Dedifferentiated amniotic fluid mesenchymal stem cell (primary cell): ENCODE data around the gene FAM50B.
A peak's percentile ranks its signal among the peaks of the same experiment; 100 is the strongest.
"Not testable (repeated sequence)": the region's sequence is repeated elsewhere in the genome, so short reads cannot be mapped to it uniquely, and the experiment has no call there.

Experiments
- DNase-seq: peaks from one replicate; pipeline ENCODE4 v3.0.0-alpha.2; 2016; ENCODE audit errors: extremely low spot score

Gene FAM50B

GRCh38 chr6:3849681-3850450 is 693 bp downstream of the FAM50B start:
- no peak for DNase-seq

DNA sequence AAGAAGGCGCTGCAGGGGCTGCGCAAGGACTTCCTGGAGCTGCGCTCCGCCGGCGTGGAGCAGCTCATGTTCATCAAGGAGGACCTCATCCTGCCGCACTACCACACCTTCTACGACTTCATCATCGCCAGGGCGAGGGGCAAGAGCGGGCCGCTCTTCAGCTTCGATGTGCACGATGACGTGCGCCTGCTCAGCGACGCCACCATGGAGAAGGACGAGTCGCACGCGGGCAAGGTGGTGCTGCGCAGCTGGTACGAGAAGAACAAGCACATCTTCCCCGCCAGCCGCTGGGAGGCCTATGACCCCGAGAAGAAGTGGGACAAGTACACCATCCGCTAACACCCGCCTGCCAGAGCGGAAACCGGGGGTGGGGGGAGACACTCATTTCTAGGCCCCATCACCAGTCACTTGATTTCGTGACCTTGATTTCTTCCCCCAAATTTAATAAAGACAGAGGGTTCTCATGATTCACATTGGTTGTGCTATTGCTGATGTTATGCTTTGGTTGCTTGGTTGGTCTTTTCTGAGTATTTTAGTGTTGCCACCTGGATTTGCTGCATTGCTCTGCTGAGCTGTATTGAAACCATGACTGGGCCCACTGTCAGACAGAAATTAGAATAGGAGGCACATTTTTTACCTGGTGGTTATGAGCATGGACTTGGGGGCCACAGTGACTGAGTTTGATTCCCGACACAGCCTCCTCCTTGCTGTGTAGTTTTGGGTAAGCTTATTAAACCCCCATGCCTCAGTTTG is 1.5 kb downstream of the FAM50B start:
- DNase-seq, result no peak

DNA sequence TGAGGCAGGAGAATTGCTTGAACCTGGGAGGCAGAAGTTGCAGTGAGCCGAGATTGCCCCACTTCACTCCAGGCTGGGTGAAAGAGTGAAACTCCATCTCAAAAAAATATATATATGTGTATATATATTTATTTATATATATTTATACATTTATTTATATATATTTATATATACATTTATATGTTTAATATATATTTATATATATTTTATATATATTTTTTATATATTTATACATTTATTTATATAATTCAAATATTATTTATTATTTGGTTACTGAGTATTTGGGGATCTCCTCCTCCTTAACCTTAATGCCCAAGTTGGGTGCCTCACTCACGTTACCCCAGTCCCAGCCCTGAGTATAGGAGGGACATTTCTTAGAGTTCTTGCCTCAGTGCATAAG is 2.7 kb downstream of the FAM50B start:
- DNase-seq, result no peak

- DNase-seq, result no peak
Observed at GRCh38 chr6:3852391-3852790, 3.2 kb downstream of the FAM50B start.

- no peak for DNase-seq
Observed at GRCh38 chr6:3855866-3856265, 6.7 kb downstream of the FAM50B start.

GRCh38 chr6:3856576-3856975 is 7.4 kb downstream of the FAM50B start:
- DNase-seq, result no peak

DNA sequence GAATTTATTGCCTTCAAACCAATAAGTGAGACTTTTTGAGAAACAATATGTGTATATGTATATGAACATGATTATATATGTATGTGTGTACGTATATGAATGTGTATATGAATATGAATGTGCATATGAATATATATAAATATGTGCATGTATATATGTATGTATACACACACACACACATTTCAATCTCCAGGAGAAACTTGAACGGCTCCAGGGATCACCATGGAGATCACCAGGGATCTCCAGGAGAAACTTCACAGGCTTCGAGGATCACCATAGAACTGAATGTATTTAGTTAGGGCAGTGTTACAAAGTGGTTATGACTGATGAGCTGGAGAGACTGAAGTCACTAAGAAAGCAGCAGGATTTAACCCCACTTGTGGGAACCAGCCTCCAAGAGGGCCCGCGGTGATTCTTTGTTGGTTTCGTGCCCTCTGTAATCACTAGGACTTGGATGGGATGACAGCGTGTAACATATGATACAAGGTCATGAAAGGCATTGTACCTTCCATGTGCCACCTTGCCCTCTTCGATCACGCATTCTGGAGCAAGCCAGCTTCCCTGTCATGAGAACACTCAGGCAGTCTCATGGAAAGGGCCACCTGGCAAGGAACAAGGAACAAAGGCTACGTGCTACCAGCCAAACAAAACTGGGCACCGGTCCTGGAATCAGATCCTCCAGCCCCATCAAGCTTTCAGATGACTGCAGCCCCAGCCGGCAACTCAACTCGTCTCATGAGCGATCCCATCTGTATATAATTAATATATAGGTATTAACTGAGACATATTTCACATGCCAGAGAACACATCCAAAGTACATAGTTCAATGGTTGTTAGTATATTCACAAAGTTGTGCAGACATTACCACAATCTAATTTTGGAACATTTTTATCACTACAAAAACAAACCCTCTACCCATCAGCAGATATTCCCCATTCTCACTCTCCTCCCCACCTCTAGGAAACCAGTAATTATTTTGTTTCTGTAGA is 8.6 kb downstream of the FAM50B start:
- no peak for DNase-seq

GRCh38 chr6:3859878-3860552 is 10.8 kb downstream of the FAM50B start:
- DNase-seq, result no peak

DNA sequence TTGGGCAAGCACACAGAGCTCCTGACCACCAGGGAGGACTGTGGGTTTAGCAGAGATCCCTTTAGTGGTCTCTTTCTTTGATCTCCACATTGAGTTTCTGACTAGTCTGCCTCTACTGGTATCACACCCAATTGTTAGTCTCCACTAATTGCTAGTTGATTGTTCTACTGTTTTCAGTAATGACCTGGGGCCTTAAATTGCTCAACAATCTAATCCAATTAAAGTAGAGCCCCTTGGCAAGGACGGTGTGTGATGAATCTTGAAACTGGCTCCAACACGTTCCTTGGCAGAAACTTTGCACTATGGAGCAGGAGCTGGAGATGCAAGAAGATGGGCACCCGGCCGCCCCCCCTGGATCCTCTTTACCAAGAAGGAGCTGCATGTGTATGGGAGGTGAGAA is 12.3 kb downstream of the FAM50B start:
- no peak for DNase-seq

- DNase-seq, result no peak
Observed at GRCh38 chr6:3862038-3862437, 12.9 kb downstream of the FAM50B start.

DNA sequence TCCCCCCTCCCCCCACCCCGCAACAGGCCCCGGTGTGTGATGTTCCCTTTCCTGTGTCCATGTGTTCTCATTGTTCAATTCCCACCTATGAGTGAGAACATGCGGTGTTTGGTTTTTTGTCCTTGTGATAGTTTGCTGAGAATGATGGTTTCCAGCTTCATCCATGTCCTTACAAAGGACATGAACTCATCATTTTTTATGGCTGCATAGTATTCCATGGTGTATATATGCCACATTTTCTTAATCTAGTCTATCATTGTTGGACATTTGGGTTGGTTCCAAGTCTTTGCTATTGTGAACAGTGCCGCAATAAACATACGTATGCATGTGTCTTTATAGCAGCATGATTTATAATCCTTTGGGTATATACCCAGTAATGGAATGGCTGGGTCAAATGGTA is 14.1 kb downstream of the FAM50B start:
- not testable (repeated sequence) for DNase-seq

DNA sequence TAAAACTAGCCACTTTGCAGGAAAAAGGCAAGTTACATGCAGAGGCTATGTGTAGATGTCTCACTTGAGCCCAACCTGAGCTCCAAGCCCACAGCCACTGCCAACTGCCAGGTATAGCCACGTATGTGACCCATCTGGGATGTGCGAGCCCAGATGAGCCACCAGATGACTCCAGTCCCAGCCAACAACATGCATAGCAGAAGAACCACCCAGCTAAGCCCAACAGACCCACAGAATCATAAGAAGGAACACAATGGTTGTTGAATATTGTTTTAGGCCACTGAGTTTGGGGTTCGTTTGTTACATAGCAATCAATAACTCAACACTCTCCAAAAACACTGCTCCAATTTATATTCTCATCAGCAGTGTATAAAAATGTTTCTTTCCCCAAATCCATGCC is 16.3 kb downstream of the FAM50B start:
- DNase-seq, result no peak

DNA sequence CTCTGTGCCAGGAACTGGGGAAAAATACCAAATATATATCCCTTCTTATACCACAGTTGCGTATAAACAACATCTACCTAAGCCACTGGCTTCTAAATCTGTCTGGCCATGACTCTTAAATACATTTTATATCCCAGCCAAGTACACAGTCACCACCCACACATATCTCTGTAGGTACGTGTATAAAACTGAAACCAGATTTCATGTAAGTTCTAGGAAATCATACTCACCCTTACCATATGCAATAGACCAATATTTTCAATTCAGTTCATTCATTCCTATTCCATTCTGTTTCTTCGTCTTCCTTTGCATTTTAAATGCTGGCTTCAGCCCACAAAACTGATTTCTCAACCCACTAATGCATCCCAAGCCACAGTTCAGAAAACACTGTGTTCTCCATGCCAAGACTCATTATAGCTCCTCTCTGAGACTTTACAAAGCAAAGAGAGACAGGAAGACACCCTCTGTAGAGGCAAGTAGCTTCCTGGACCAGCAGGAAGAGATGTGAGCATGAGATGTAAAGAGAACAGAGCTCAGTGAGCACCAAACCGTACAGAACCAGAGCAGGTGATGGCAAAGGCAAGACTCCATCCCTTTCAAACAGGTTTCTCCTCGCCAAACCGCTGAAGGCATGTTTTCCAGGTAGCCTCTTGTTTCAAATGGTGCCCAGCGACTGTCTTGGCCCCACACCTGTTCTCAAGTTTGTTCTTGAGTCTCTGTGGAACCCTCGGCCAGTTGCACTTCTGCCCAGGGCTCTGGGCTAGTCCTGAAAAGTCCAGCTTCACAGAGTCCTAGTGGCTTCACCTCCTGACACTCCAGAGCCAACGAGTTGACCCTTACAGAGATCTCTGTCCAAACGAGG is 18.7 kb downstream of the FAM50B start:
- peak; percentile 65 for DNase-seq

- DNase-seq, result peak; percentile 62
Observed at GRCh38 chr6:3868544-3868943, 19.4 kb downstream of the FAM50B start.

- DNase-seq, result no peak
Observed at GRCh38 chr6:3869284-3869631, 20.1 kb downstream of the FAM50B start.

- DNase-seq, result no peak
Observed at GRCh38 chr6:3869632-3870527, 20.7 kb downstream of the FAM50B start.

- no peak for DNase-seq
Observed at GRCh38 chr6:3870528-3870925, 21.4 kb downstream of the FAM50B start.

GRCh38 chr6:3871515-3871914 is 22.3 kb downstream of the FAM50B start:
- DNase-seq, result no peak

GRCh38 chr6:3871939-3872338 is 22.8 kb downstream of the FAM50B start:
- DNase-seq, result no peak
